Hepatocyte (in vitro differentiated cells): ENCODE data around the gene MEGF11.

Experiments used
- CTCF ChIP-seq: fragments of 200-600 bp; sonication (generic); IDR thresholded peaks from 2 replicates; pipeline ENCODE4 v1.5.1; 2016; ENCODE audit warnings: antibody characterized with exemption, mild to moderate bottlenecking; ENCODE audit not compliant: poor library complexity
- EZH2 ChIP-seq: fragments of 200-600 bp; sonication (generic); IDR thresholded peaks from 2 replicates; pipeline ENCODE4 v1.6.1; 2016; ENCODE audit warnings: antibody characterized with exemption, mild to moderate bottlenecking, borderline replicate concordance
- EZH2phosphoT487 ChIP-seq: fragments of 200-600 bp; sonication (generic); IDR thresholded peaks from one replicate; pipeline ENCODE4 v1.6.1; 2018; ENCODE audit warnings: antibody characterized with exemption, mild to moderate bottlenecking, low read depth, moderate library complexity; ENCODE audit not compliant: unreplicated experiment, severe bottlenecking

GRCh38 chr15:66215811-66216210 is 37.7 kb downstream of the MEGF11 start:
- no peak for TF ChIP-seq EZH2phosphoT487
- no peak for TF ChIP-seq CTCF
- TF ChIP-seq EZH2 = no peak
